Stimulated activated CD4-positive, alpha-beta T cell treated with anti-CD3 and anti-CD28 coated beads, Interleukin-4, amount 100 ng/mL, for 4 hours (primary cell): ENCODE data around the gene GALNT13.
"Not testable (repeated sequence)": the region's sequence is repeated elsewhere in the genome, so short reads cannot be mapped to it uniquely, and the experiment has no call there.

Experiments
- DNase-seq, 2 experiments: peaks; one replicate each; pipeline ENCODE4 v3.0.0-alpha.2; 2020

The GALNT13 gene

GRCh38 chr2:154437104-154437503 is 565.4 kb downstream of the GALNT13 start:
- DNase-seq: no peak

- DNase-seq: no peak
Observed at GRCh38 chr2:154439156-154439555, 567.4 kb downstream of the GALNT13 start.

GRCh38 chr2:154443919-154444318 is 572.2 kb downstream of the GALNT13 start:
- no peak for DNase-seq

- DNase-seq: no peak
Observed at GRCh38 chr2:154446324-154446723, 574.6 kb downstream of the GALNT13 start.

GRCh38 chr2:154447727-154448418 is 576.2 kb downstream of the GALNT13 start:
- DNase-seq: no peak

GRCh38 chr2:154449951-154450658 is 578.4 kb downstream of the GALNT13 start:
- DNase-seq: no peak

- no peak for DNase-seq
Observed at GRCh38 chr2:154452471-154452870, 580.7 kb downstream of the GALNT13 start.

GRCh38 chr2:154452906-154453493 is 581.3 kb downstream of the GALNT13 start:
- DNase-seq: no peak

DNA sequence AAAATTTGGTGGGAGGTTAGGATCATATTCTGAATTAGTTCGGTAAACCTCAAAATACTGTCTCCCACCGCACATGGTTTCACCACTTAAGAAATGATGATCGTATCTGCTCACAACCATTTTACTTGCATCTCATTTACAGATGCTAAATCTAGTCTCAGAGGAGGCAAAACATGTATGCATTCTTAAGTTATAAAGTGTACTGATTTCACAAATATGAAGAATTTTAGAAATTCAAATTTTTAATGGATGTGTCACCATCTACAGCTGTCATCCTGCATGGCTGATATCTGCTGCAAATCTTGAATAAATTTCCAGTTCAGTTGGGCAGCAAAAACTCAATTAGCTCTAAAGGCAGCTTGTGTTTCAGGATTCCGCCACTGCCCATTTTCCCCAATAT is 583.4 kb downstream of the GALNT13 start:
- DNase-seq: no peak

DNA sequence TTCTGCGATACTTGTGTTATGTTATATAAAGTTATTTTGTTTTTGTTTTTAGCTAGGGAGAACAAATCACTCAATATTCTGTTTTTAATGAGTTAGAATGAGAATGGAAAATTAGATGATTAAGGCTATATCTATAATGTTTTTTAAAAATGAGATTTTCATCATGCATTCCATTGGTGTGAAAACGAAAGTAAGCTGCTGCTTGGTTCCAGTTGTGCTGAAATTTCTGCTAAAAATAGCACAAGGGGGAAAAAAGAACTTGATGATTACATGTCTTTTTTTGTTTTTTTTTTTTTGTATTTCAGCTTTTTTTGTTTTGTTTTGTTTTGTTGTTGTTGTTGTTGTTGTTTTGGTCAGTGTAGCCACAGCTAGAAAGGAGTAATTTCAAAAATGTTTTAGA is 584.1 kb downstream of the GALNT13 start:
- no peak for DNase-seq

DNA sequence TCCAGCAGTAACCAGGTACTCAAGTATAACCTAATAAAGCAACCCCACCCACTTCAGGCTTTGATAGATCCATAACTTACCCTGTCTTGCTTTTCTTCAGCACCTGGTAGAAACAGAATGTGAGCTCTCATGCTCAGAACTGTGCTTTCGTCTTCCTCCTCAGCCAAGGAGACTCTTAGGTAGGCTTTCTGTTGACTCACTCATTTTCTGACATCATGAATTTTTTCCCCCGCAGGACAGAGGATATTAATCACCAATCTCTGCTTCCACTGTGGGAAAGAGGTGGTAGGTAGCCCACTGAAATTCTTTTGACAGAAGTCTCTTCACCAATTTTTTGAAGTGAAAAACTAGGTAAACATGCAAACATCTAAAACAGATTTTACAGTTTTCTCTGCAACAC is 585.6 kb downstream of the GALNT13 start:
- DNase-seq: no peak

- no peak for DNase-seq
Observed at GRCh38 chr2:154459286-154459685, 587.6 kb downstream of the GALNT13 start.

DNA sequence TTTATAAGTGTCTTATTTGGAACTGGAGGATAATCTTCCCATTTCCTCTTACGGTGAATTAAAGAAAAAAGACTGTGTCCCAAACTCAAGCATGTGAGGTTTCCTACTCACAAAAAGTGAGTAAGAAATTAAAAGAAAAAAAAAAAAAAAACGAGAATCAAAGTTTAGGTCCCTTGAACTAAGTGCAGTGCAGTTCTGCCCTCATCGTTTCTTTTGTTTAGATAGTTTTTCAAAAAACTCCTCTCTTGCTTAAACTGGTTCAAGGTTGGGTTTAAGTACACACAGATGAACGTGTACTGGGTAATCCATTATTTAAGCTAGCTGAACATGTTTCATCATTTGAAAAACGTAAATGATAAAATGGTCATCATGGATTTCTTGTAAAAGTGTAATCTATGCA is 590.9 kb downstream of the GALNT13 start:
- no peak for DNase-seq

- DNase-seq: no peak
Observed at GRCh38 chr2:154466226-154466625, 594.5 kb downstream of the GALNT13 start.

DNA sequence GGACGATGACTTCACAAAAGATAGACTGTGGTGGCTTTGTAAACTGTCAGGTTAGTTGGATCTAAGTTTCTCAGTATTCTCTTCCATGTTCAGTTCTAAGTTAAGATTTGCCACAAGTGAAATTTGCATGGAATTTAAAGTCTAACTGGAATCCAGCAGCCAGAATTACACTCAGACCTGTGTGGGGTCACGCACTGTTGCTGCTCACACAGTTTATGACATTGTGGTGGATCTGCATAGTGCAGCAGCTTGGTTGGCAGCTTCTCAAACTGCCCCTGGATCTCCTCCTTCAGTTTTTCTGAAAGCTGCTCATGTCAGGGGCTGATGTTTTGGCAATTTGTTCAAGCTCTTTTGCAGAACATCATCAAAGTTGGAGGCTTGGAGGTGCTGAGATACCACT is 598.7 kb downstream of the GALNT13 start:
- DNase-seq: no peak

- DNase-seq: not testable (repeated sequence)
Observed at GRCh38 chr2:154471492-154471891, 599.8 kb downstream of the GALNT13 start.

- DNase-seq: no peak
Observed at GRCh38 chr2:154477319-154477718, 605.6 kb downstream of the GALNT13 start.

- DNase-seq: no peak
Observed at GRCh38 chr2:154480521-154480920, 608.8 kb downstream of the GALNT13 start.

GRCh38 chr2:154481336-154481735 is 609.6 kb downstream of the GALNT13 start:
- DNase-seq: no peak

DNA sequence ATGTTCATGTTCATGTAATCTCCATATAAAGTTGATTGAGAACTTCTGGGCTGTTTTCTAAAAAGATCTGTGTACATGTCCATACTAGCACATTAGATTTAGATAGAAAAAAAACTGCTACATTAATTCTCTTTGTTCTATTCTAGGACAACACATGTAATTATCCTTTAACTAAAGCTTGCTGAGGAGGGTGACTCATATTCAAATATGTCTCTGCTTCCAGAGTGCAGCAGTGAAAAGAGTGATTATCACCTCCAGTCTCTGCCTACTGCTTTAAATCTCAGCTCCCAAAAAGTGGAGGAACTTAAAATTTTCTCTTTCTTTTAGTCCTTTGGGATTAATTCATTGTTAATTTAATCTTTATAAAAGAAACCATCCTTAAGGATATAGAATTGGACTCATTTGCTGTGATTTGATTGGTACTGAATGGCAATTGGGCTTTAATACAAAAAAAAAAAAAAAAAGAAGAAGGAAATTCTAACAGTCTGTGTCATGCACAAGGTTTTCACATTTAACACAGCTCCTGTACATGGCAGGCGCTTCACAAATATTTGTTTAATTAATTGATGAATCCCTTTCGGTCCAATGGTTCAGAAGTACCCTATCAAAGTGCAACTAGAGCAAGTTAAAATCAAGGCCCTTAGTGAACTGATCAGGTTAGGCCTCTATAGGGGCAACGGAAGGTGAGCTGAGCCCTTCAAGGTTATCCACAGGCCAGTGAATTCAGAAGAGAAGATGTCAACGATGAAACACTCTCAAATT is 612.8 kb downstream of the GALNT13 start:
- no peak for DNase-seq

- DNase-seq: no peak
Observed at GRCh38 chr2:154488801-154489200, 617.1 kb downstream of the GALNT13 start.

GRCh38 chr2:154489266-154489858 is 617.6 kb downstream of the GALNT13 start:
- no peak for DNase-seq

- DNase-seq: no peak
Observed at GRCh38 chr2:154490530-154490929, 618.8 kb downstream of the GALNT13 start.
